ENCODE data around the gene ANGPT4. TPM values are rescaled to one million over a fixed set of nuclear protein-coding genes. Genes with fewer than 3 reads are reported as not detected.

Gene ANGPT4
- total and polyA plus RNA-seq, 2 of the 8 experiments (the other 6 are each of a cell fraction or from before 2014, with no cell fraction given) = 0.07 to 0.33 TPM

DNA sequence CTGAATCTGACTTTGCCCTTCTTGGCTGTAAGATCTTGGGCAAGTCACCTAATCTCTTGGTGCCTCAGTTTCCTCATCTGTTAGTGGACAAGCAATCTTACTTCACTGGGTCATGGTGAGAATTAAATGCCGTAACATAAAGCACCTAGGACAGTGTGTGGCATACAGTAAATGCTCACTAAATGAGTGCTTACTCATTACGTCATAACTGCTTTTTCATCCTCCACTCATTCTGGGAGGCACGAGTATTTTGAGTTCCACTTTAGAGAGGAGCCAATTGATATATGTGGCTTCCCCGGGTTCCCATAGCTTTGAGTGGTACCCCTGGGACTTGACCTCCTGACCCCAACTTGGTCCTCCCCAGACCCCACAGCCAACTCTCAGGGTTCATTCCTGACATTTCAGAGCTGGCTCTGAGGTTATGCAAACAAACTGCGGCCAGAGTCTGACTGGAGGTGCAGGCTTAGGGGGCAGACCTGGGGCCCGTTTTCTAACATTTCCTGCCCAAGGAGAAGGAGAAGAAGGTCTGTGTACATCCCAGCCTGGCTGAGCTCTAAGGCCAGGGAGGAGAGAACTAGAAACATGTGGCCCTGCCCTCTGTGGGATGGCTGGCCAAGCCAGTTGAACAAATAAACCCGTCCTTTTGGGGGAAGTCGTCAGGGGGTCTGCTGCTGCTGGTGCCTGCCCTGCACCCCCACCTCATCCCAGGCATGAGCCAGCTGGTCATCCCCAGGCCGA, 5.8 kb downstream of the ANGPT4 start:
- Histone ChIP-seq H3K4me1 (replicated peaks in 1 of 4; ENCODE audit: control insufficient read depth in 3 of 4, insufficient read depth in 4 of 4, low read length in 3 of 4) (no peaks in the 10 kb centered on the region), H2AK5ac (ENCODE audit: low read depth, low read length) (no peak overlapping the region), H2BK15ac (ENCODE audit: low read length) (no peak overlapping the region), H3K4ac (replicated peaks; ENCODE audit: insufficient read length, low read depth, low read length) (no peak overlapping the region), H2AFZ (ENCODE audit: low read length) (no peak overlapping the region), H3K4me3 (ENCODE audit: extremely low read depth in 1 of 4, insufficient read depth in 2 of 4, low read depth in 3 of 4, low read length in 4 of 4) (no peak overlapping the region), H3K14ac (ENCODE audit: insufficient read length) (no peak overlapping the region), H3K79me2 (ENCODE audit: control insufficient read depth in 1 of 2, insufficient read depth in 2 of 2, low read length in 2 of 2) (no peaks in the 10 kb centered on the region), H3K9me3 (ENCODE audit: insufficient read depth in 2 of 2, low read depth in 1 of 2, low read length in 1 of 2) (no peaks in the 10 kb centered on the region), H3K27me3 (replicated peaks in 1 of 4; ENCODE audit: control insufficient read depth in 3 of 4, extremely low read depth in 1 of 4, insufficient read depth in 3 of 4, low read length in 3 of 4) (no peaks in the 10 kb centered on the region), H3K79me1 (ENCODE audit: low read depth, low read length) (no peaks in the 10 kb centered on the region), H3K18ac (ENCODE audit: extremely low read depth, low read length) (no peak overlapping the region), H3K56ac (replicated peaks; ENCODE audit: insufficient read length, low read depth, low read length) (no peak overlapping the region), H2BK5ac (ENCODE audit: low read depth, low read length) (no peak overlapping the region), H2BK12ac (ENCODE audit: low read depth, low read length) (no peak overlapping the region), H4K20me1 (replicated peaks in 1 of 2; ENCODE audit: control insufficient read depth in 1 of 2, insufficient read depth in 2 of 2, low read length in 2 of 2) (no peaks in the 10 kb centered on the region), H4K5ac (ENCODE audit: insufficient read length, low read depth, low read length) (no peak overlapping the region), H3K27ac (ENCODE audit: low read depth, low read length) (no peak overlapping the region), H2BK120ac (replicated peaks; ENCODE audit: low read depth, low read length) (no peak overlapping the region), H3K23ac (ENCODE audit: insufficient read length) (no peak overlapping the region), H4K91ac (replicated peaks; ENCODE audit: insufficient read length, low read length) (no peak overlapping the region), H2BK20ac (ENCODE audit: low read length) (no peak overlapping the region), H3K36me3 (ENCODE audit: control insufficient read depth in 2 of 4, insufficient read depth in 4 of 4, low read length in 3 of 4) (no peaks in the 10 kb centered on the region), H4K8ac (ENCODE audit: extremely low read depth, insufficient read depth, low read length) (no peak overlapping the region), H3K9ac (replicated peaks in 1 of 4; ENCODE audit: extremely low read depth in 1 of 4, low read depth in 3 of 4, low read length in 3 of 4) (no peak overlapping the region), H3K4me2 (ENCODE audit: insufficient read depth in 1 of 2, low read depth in 2 of 2, low read length in 2 of 2) (no peak overlapping the region), H3K23me2 (ENCODE audit: low read depth, low read length) (no peaks in the 10 kb centered on the region)
- POLR2A ChIA-PET (ENCODE audit: partially characterized antibody) = no interaction called here
- FAIRE-seq = no peak
- no peak for DNase-seq (ENCODE audit: low read depth in 1 of 2, low spot score in 2 of 2)
- TF ChIP-seq SIRT6 (IDR thresholded peaks at IDR 0.05; ENCODE audit: low read length) (no peak), POU5F1 (IDR thresholded peaks at IDR 0.05; ENCODE audit: low read depth, low read length) (no peak), HDAC2 (IDR thresholded peaks at IDR 0.05; ENCODE audit: borderline replicate concordance in 1 of 2, low read depth in 2 of 2, low read length in 2 of 2) (no peak), EP300 (IDR thresholded peaks at IDR 0.05; ENCODE audit: borderline replicate concordance in 1 of 2, low read depth in 2 of 2, low read length in 2 of 2) (no peak), GABPA (IDR thresholded peaks at IDR 0.05; ENCODE audit: borderline replicate concordance, insufficient read depth, low read length) (no peak)
- TF ChIP-seq, protein P1, sequence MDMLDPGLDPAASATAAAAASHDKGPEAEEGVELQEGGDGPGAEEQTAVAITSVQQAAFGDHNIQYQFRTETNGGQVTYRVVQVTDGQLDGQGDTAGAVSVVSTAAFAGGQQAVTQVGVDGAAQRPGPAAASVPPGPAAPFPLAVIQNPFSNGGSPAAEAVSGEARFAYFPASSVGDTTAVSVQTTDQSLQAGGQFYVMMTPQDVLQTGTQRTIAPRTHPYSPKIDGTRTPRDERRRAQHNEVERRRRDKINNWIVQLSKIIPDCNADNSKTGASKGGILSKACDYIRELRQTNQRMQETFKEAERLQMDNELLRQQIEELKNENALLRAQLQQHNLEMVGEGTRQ (IDR thresholded peaks at IDR 0.05; ENCODE audit: low read length) = no peak
- CTCF ChIA-PET (ENCODE audit: partially characterized antibody) = interaction anchor here (0.8 to 6.7 kb wide), 12 partner anchors 9 to 94 kb away, joined by 3 to 79 read pairs (median 6); no protein-coding TSS in a partner anchor
- WGBS, 2 experiments (ENCODE audit: extremely low coverage in 1 of 2, insufficient coverage in 1 of 2, insufficient read length in 1 of 2, insufficient replicate concordance in 2 of 2, low coverage in 1 of 2, low lambda C conversion rate in 2 of 2, missing lambda C conversion rate in 1 of 2) = 81% methylated on average over 9 of the region's 9 CpGs; no CpG with 5 or more reads in 1 of the 2 experiments
